Activated naive CD4-positive, alpha-beta T cell treated with Interleukin-2 at 50 U/mL for 16 hours (primary cell): Measurements from ENCODE around the gene TRMT44.

Experiments used
- DNase-seq: peaks from one replicate; pipeline ENCODE4 v3.0.0-alpha.2; 2020

TRMT44 gene

DNA sequence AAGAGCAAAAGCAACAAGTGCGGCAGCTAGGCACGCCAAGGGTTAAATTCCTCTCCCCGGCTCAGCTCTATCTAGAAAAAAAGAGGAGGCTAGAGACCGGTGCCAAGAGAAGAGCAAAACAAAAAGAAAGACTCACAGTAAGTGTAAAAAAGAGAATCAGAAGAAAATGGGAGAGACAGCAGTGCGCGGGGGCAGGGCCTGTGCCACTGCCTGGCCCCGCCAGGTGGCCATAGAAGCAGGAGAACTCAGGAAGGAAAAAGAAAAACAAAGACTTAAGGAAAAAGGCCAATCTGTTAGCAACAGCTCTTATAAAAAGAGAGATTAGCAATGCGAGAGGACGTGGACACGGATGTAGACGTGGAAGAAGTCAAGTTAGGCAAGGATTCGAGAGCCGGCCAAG is 3.3 kb upstream of the TRMT44 start:
- DNase-seq: no peak

DNA sequence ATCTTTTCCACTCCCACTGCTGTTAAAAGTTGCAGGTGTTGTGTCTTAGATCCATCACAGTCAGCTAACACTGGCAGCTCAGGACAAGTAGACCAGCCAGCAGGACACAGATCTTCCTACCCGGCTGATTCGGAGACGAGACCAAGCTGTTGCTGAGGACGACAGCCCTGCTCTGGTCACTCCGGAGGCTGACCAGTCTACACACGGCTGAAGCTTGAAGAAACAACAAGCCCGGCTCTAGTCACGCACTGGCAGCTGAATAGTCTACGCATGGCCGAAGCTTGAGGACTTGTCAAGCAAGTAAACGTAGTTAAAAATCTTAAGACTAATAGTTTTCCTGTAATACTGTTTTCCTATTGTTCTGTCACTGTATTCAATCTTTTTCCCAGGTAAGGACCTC is 1.8 kb upstream of the TRMT44 start:
- no peak for DNase-seq

DNA sequence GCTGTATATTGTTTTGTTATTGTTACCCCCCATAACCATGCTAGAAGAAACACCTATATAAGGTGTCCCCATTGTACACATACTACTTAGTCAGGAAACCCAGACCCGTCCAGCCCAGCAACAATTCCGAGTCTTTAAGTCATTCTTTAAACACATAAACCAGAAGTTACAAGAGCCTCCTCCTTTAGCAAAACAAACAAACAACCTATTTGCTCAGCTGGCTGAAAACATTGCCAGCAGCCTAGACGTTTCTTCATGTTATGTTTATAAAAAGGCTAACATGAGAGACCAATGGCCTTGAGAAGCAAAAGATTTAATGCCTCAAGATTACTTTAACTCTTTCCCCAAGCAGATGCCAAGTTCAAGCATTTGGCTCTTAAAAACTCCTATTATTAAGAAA is 1.4 kb upstream of the TRMT44 start:
- DNase-seq: no peak

DNA sequence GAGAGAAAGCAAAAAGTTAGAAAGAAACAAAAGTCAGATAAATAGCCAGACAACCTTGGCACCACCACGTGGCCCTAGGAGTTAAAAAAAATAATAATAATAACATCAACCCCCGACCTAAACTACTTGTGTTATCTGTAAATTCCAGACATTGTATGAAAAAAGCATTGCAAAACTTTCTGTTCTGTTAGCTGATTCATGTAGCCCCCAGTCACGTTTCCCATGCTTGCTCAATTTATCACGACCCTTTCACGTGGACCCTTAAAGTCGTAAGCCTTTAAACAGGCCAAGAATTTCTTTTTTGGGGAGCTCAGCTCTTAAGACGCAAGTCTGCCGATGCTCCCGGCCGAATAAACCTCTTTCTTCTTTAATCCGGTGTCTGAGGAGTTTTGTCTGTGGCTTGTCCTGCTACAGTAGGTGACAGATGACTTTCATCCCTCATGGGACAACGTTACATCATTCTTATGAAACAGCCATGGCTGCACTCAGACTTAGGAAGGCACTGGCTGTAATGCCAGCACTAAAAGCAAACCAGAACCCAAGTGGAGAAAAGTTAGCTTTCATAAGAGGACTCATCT is 574 bp upstream of the TRMT44 start:
- DNase-seq: no peak

DNA sequence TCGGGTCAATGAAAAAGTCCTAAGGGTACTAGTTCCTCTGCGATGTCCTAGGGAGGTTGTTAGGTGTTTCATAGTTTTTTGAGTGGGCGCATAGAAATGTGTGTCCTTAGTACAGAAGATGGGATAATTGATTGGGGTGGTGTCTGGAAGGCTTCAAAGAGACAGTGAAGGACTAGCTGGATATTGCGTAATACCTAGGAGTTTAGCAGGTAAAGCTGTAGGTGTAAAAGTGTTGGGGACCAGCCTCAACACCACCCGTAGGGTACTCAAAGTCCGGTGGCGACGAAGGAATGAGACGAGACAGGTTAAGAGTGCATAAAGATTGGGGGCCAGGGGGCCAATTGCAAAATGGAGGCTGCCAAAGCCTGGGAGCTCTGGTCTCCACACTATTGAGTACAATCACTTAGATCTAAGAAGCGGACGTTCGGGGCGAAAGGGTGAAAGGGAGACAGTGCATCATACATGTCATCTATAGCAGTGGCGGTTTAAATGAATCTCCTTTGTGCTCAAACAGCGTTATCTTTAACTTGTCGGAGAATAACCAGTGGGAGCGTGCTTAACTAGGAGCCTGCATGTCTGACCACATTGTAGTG is 1.0 kb downstream of the TRMT44 start:
- no peak for DNase-seq

DNA sequence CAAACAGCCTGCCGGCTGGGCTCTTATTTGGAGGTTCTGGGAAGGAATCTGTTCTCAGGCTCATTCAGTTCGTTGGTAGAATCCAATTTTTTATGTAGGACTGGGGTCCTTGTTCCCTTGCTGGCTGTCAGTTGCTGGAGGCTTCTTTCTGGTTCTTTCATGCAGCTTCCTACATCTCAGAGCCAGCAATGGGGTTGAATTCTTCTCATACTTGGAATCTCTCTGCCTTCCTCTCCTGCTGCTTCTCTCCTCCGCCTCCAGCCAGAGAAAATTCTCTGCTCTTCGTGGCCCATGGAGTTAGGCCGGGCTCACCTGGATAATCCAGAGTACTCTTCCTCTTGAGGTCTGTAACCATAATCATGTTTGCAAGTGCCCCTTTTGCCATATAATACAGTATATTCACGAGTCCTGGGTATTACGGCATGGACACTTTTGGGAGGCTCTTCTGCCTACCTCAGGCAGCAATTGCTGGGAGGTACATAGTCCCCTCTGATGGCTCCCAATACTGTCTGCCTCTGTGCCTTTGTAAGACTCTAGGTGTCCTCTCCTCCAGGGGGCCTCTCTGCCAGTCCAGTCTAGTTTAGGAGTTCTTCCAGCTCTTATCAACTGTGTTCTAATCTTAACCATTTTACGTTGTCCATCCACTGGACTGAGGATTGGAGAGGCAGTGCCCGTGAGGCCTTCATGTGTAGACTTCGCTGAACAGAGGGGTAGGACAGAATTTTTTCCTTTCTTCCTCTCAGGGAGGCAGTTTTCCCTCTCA is 2.2 kb downstream of the TRMT44 start:
- DNase-seq: no peak

DNA sequence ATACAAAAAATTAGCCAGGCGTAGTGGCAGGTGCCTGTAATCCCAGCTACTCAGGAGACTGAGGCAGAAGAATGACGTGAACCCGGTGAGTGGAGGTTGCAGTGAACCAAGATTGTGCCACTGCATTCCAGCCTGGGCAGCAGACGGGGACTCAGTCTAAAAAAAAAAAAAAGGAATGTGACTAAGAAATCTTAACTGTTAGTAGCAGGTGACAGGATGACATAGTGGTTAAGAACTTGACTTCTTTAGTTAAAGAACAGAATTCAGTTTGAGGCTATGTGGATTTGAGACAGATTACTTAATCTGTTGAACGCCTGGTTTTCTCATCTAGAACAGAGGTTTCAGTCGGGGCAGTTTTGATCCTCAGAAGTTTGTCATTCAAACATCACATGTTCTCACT is 3.2 kb downstream of the TRMT44 start:
- no peak for DNase-seq

DNA sequence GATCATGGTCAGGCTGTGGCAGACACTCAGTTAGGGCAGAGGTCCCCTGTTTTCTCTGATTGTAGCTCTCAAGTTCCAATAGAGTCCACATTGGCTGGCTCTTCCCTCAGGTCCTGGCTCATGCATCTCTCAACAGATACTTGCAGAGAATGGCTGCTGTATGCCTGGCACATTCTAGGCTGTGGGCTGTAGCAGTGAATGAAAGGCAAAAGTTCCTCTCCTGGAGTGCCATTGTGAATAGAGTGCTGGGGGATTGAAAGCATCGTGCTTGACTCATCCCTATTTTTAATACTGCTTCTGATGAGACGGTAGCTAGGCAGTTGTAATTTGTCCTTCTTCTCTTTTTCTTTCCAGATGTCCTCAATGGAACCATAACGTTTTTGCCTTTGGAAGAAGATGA is 5.5 kb downstream of the TRMT44 start:
- no peak for DNase-seq

DNA sequence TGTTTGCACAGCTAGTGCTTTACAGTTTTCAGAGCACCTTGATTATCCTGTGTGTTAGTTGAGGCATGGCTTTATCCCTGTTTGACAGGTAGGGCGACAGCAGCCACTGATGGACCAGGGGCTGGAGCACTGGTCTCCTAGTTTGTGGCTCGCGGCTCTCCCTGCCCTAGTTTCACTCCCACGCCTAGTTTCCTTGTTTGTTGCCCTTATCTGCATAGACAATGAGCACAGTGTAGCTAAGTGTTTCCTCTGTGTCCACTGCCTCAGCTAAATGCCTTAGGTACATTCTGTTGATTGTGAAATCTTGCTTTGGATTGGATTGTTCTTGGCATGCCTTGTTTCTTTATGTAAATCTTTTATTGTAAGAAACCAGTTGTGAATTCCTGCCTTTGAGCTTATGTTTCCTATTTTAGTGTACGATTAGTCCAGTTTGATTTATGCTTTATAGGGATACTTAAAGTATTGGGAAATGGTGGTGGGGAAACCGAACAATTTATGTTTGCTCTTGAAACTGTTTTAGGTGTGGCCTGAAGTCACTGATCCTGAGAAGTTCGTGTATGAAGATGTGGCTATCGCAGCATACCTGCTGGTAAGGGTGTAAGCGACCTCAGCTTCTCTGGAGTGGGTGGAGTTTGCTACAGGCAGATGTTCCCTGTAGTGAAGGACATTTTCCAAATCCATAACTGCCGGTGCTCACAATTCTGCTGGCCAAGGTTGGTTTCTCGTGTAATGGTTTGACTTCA is 11.0 kb downstream of the TRMT44 start:
- no peak for DNase-seq

DNA sequence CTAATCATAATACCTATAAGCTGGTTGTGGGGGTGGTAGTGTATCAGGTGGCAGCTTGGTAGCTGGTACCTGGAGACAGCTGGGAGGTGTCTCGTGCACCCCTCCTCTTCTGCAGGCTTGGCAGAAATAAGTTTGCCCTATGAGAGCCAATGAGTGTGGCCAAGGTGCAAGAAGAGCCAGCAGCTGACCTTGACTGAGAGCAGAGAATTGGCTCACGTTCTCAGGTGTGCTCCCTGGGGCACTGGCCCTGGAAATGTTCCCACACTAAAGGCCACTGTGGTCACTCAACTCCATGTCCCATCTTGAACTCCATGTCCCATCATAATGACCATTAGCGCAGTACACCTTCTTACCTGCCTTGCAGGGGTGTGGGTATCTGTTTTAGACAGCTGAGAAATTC is 13.4 kb downstream of the TRMT44 start:
- no peak for DNase-seq

DNA sequence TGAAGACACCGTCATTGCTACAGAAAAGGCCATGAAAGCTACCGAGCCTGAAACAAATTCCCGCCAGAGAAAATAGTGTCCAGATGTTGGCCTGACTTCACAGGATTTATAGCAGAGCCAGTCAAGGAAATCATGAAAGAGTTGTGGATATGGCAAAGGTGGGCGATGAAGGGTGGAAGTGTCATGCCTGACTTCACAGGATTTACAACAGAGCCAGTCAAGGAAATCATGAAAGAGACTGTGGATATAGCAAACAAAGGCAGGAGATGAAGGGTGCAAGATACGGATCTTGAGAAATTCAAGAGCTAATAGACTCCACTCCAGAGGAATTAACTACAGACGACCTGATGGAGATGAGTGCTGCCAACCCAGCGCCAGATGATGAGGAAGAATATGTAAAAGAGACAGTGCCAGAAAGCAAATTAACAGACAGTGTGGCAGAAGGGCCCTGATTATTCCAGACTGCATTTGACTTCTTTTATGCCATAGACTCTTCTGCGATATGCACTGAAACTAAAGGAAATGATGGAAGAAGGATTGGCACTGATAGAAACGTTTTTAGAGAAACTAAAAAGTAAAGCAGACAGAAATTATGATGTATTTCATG is 17.2 kb downstream of the TRMT44 start:
- DNase-seq: no peak

DNA sequence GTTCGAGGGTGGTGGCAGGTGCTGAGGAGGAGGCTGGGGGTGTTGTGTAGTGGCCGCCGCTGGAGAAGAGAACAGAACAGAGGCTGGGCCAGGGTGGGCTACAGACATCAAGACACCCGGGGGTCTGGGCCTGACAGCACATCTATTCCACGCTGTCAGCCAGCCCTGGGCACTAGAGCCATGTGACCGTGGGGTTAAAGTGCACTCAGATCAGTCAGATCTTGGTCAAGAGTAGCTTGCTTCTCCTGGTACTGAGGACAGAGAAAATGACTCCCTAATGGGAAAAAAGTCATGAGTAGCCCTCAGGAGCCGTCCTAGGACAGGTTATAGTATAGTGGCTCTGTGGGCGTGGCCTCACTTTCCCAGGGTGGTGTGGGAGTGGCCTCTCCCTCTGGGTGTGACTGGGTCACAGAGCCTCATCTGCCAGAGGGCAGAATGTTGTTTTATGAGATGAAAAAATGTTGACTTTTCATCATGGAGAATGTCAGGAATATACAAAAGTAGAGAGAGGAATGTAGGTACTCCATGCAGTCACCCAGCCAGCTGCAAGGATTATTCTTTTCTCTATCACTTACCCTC is 19.4 kb downstream of the TRMT44 start:
- no peak for DNase-seq

DNA sequence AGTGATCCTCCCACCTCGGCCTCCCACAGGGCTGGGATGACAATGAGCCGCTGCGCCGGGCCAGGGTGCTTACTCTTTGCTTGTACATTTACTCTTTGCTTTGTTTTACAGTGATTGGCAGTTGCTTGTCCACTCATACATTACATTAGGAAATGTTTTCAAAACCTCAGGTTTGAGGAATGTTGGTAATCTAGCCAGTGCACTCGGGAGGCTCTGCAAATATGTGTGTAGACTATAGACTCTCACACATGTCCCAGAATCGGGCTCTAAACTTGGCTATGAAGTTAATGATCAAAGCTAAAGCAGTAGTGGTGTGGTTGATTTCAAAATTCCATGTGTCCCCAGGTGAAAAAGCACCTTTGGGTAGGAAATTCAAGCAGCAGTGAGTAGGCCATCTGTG is 20.5 kb downstream of the TRMT44 start:
- DNase-seq: no peak

DNA sequence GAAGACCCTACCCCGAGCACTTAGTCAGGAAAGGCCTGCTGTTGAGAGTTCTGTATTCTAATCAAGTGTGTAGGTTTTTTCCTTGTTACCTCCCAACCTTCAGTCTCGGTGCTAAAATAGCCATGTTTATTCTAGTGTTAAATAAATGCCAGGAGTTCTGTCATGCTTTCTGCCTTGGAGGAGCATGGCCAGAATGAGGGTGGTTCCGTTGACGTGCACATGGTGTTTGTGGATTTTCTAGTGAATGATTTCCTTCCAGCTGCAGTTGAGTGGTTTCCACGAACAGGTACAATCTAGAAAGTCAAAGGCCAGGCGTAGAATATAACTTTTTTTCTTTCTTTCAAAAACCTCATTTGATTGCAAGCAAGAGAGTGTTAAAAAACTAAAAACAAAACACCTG is 21.0 kb downstream of the TRMT44 start:
- DNase-seq: no peak

DNA sequence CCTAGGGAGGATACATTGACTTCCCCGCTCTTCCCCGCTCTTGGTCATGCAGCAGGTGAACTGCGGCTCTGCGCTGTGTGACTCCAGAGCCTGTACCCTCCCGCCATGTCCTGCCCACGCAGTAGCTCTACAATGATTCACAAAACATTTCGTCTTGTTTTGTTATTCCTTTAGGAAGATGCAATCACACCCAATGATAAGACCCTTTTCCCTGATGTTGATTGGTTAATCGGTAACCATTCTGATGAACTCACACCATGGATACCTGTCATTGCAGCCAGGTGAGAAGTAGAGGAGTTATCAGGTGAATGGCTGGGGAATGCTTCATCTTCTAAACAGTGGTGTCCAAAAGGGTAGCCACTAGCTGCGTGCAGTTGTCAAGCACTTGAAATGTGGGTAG is 23.2 kb downstream of the TRMT44 start:
- no peak for DNase-seq

DNA sequence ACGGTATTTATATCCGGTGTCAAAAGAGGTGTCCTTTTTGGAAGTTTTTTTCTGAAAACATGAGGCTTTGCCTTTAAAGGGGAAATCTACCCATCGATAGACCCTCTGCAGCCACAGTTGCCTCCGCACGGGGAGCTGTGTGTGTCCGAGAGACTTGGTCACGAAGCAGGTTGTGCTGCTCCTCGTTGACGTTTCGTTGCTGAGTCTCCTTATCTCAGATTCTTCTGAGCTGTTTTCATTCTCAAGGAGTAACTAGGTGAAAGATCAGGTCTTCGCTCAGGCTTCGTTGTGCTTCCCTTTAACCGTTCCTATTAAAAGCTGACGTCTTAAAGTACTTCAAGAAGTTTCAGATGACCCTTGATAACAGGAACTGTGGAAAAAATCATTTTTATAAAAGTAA is 23.8 kb downstream of the TRMT44 start:
- no peak for DNase-seq

DNA sequence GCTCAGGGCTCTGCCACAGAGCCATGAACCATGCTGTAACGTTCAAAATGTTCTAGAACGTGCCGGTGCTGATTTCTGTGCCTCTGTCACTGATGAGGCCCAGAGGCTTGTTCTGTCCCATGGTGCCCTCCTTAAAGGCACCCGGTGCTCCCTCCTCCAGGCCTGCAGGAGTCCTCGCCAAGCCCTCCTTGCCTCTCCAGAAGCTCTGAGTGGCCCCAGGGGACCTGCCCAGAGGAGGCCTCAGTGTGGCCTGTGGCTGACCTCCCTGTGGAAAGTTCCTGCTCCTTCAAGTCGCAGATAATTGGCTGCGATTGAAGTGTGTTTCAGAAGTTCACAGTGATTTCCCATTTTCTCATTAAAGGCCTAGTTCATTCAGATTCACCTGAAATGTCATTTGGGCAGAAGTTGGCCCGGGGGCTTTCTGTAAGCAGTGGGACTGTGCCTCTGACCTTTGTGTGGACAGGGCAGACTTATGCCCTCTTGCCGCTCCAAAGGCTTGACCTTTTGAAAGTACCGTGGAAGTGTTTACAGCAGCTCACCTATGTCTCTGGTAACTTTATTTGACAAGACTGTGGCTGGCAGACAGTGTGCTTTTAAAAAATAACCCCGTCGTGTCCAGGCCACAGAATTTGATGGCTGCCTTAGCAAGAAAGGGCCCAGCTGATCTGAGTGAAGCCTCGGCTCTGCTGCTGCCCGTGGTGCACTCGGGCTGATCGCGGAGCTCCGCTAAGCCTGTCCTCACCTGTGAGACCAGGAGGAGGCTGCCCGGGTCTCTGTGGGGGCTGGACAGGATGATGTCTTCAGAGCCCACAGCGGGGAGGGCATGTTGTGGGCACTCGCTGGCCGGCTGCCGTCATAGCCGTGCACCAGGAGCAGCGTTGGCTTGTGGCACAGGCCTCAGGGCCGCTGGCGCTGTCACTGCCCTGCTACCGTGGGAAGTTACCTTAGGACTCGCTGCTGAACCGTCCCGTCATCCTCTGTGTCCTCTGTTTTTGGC is 25.3 kb downstream of the TRMT44 start:
- no peak for DNase-seq

DNA sequence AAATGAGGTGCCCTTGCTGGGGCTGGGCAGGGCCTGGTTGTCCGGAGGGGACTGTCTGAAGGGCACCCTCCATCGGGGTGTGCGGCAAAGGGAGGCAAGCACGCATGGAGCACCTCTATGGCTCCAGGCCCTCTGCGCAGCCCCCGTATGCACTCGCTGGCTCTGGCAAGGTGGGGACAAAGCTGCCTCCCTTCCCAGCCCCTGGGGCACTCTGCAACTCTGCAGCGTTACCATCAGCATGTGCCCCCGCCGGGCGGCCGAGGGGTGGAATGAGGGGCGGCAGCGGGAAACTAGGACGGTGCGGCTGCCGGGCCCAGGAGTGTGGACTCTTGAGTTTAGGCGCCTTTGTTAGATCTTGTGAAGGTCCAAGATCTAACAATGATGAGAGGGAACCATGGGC is 26.4 kb downstream of the TRMT44 start:
- DNase-seq: no peak

DNA sequence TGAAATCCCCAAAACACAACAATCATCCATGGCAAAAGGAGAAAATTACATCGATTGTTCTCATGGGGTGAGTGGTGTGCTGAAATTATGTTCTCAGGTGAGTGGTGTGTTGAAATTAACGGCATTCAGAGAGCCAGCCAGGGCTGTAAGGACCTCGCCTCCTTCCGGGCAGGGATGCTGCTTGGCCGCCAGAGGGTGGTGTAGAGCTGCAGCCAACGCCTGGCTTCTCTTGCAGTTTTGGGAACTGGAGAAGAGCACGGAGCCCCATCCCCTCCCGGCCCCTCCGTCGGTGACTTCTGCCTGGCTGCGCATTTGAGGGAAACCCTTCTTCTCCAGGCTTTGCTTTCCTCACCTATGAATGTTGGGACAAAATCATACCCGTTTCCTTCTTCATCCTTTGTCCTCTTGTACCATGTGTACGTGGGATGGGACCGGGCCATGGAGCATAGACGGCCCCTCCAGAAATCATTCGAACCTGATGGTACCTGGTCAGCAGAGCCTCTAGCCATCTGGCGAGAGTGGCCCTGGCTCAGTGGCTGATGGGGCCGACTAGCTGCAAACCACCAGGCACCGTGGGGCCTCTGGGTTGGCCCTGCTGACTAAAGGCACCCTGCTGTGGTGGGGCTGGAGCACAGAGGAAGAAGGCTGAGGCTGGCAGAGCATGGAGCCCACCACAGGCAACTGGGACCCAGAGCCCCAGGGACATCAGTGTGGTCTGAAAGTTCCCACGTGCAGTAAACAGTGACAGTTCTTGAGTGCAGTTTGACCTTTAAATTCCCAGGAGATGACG is 28.4 kb downstream of the TRMT44 start:
- DNase-seq: peak; percentile 58

DNA sequence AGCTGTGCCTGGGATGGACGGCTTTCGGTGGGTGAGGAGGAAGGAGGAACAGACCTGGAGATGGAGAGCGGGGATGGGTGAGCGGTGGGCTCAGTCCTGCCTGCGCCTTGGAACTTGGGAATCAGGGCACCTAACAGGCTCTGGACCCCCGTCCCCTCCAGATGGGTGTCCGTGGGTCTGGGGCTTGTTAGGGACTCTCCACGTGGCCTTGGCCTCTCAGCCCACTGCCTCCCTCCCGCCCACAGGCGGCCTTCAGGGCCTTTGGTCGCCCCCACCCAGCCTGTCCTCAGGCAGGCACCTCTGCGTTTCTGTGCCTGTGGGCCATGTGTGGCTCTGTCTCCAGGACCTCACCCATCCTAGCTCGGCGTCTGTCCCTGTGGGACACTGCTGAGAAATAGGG is 29.0 kb downstream of the TRMT44 start:
- no peak for DNase-seq

DNA sequence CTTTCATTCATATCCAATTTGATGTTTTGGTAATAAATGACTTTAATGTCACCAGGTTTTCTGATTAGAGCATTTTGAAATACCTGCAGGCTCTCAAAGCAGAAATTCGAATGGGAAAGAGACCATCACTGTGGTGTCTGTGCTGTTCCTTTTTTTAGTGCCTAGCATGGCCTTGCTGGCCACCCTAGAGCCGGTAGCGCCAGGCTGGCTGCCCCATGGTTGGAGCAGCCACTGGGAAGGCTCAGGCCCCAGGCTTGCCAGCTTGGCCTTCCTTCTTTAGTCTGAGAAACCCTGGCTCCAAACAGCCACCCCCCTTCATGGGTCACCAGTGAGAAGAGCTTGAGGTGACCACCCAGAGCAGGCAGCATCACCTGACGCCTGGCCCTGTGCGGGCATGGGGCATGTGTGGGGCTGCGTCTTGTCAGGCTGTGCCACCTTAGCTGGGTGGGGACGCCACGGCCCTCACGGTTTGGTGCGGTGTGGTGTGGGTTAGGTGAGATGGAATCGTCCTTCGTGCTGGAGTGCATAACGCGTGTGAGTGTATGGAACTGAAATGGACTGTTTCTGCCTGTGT is 30.0 kb downstream of the TRMT44 start:
- DNase-seq: no peak
